Right ventricle myocardium superior (tissue), 1 donor: ENCODE data around the gene IFT74. TPM values are rescaled to one million over a fixed set of nuclear protein-coding genes. Genes with fewer than 3 reads are reported as not detected.
"Not testable (repeated sequence)": the region's sequence is repeated elsewhere in the genome, so short reads cannot be mapped to it uniquely, and the experiment has no call there.

Experiments
- ATAC-seq: fragments of 200-7000 bp; cut with Tn5 transposase; one replicate; pipeline ENCODE4 v1.9.1; 2020; ENCODE audit warnings: mild to moderate bottlenecking; ENCODE audit not compliant: poor library complexity
- DNase-seq: peaks from one replicate; pipeline ENCODE4 v3.0.0-alpha.2; 2020
- intact Hi-C: fragments of 100-400 bp; cut with DNase I; formaldehyde crosslinking; loops from one replicate; pipeline ENCODE4 v1.11.2; 2022
- total RNA-seq: library from RNA; stranded (reverse); fragmentation: NEBNext Ultra II Directional; extraction: Animal tissue kit (Norgen Biotek cat#: 25700); gene quantifications from one replicate; pipeline ENCODE4 v1.2.1, GENCODE V29; 2021
- donor health status: DM: no; HTN: yes; CAD: no; lungs with severe emphysema.

The IFT74 gene
- total RNA-seq, 1 donor from 2014 or later, result 10.6 TPM

DNA sequence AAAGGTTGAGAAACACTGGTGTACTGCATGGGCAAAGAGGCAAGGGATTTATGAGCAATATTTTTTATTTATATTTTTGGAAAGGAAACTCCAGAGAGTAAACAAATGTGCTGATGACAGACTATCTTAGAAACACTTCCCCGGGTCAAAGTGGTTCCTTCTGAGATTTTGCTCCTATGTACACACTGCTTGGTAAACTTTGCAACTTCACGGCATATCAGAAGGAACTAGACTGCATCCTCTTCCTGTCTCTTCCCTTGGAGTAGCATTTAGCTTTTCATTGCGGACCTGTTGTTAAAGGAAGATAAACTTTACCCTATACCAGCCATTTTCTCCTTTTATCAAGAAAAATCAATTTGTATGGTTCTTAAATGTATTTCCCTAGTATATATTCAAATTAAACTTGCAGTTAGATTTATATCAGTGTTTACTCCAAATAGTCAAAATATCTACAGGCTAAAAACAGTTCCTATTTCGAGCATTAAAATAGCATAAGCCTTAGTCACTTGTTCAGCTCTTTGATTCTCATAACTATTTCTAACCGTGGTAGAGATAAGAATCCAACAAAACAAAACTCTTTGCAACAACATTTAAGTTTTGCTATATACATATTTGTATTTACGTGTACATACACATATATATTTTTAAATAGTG is 97.3 kb downstream of the IFT74 start:
- ATAC-seq (peak; percentile 41), DNase-seq (no peak)
- intact Hi-C loops, result no loop called here

- intact Hi-C loops, result no loop called here
- DNase-seq (no peak), ATAC-seq (no peak)
Observed at GRCh38 chr9:27054125-27054524, 97.9 kb downstream of the IFT74 start.

GRCh38 chr9:27054841-27055240 is 98.6 kb downstream of the IFT74 start:
- ATAC-seq, result no peak
- intact Hi-C loops, result no loop called here
- no peak for DNase-seq

DNA sequence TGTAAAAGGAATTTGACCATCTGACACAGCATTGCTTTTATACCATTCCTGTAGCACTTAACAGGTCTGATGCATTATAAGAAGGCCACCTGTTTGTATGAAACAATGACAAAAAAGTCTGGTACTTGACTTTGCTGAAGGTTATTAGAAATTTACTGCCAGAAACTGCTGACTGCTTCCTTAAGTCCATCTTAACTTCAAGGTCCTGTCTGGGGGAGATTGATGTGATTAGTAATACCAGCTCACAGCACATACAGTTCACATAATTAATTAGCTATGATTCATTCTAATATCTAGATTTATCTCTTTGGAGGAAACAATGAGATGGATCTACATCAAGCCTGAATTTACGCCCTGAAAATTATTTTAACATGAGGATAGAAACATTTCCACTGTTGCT is 103.2 kb downstream of the IFT74 start:
- DNase-seq (no peak), ATAC-seq (no peak)
- intact Hi-C loops, result no loop called here

DNA sequence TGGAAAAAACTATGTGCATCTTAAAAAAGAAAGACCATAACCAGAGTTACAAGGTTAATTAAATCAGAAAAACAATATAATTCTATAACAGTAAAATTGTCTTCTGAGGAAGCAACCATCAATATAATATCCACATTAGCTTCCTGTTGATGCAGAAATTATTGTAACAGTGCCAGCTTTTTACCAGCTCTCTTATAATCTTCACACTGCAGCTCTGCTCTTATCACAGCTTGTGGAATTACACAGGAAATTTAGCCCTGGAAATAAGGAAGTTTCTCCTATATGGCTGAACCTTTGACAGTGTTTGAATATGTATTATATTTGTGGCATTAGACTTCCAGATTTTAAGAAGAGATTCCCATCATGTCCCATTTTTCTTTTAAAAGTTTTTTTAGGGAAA is 103.7 kb downstream of the IFT74 start:
- intact Hi-C loops, result no loop called here
- ATAC-seq (no peak), DNase-seq (no peak)

GRCh38 chr9:27065288-27065687 is 109.1 kb downstream of the IFT74 start:
- DNase-seq (no peak), ATAC-seq (no peak)
- intact Hi-C loops, result no loop called here

DNA sequence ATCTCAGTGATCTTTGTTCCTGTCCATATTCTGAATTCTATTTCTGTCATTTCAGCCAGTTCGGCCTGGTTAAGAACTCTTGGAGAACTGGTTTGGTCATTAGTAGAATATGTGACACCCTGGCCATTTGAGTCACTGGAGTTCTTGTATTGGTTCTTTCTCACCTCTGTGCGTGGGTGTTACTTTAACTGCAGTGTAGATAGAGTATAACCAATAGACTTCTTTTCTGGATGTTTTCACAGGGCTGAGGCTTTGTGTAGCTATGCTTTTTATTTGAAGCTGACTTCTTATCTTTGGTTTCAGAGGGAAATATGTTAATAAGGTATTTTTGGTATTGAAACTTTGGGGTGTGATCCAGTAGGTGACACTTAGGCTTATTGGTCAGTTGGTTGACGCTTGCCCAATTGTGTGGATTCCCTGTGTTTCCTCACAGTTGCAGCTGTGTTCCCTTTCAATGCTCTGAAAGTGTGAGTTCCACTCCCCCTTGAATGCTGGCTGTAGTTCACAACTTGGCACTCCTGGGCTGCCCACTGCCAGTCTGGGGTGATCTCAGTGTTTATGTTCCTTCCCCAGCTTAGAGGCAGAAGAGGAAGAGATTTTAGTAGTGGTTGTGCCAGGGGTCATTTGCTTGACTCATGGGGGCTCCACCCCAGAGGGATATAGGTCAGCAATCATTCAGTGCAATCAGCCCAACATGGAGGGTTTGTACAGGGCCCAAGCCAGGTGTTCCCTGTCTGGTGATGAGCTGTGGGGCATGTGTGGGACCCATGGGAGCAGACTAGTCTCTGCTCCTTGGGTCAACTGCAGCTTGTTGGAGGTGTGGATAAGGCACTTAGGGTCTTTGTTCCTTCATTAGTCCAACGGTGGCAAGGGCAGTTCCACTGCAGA is 117.9 kb downstream of the IFT74 start:
- DNase-seq (no peak), ATAC-seq (no peak)
- intact Hi-C loops, result no loop called here

DNA sequence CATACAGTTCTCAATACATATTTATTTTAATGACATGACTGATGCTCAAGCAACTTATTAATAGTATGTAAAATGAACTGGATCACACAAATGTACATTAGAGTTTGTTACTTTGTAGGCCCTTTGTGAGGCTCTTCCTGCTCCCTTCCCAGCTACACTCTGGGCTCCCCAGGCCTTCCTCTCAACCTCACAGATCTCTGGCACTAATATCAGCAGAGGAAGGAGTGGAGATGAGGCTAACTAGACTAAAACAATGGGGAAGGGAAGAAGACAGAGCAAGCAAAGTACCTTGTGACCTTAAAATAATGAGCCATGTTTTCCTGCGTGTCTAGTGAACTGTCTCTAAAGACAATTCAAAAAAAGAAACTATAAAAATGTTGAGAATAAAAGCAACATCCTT is 122.5 kb downstream of the IFT74 start:
- no peak for ATAC-seq
- DNase-seq, result no peak
- intact Hi-C loops, result no loop called here

GRCh38 chr9:27085456-27085855 is 129.2 kb downstream of the IFT74 start:
- intact Hi-C loops, result no loop called here
- ATAC-seq (no peak), DNase-seq (no peak)

GRCh38 chr9:27086818-27087680 is 130.8 kb downstream of the IFT74 start:
- intact Hi-C loops, result no loop called here
- DNase-seq (no peak), ATAC-seq (no peak)

GRCh38 chr9:27088981-27089380 is 132.8 kb downstream of the IFT74 start:
- ATAC-seq (no peak), DNase-seq (no peak)
- intact Hi-C loops, result no loop called here

GRCh38 chr9:27089706-27090105 is 133.5 kb downstream of the IFT74 start:
- DNase-seq (no peak), ATAC-seq (no peak)
- intact Hi-C loops, result no loop called here

GRCh38 chr9:27090231-27090630 is 134.0 kb downstream of the IFT74 start:
- intact Hi-C loops, result no loop called here
- ATAC-seq, result no peak
- no peak for DNase-seq

DNA sequence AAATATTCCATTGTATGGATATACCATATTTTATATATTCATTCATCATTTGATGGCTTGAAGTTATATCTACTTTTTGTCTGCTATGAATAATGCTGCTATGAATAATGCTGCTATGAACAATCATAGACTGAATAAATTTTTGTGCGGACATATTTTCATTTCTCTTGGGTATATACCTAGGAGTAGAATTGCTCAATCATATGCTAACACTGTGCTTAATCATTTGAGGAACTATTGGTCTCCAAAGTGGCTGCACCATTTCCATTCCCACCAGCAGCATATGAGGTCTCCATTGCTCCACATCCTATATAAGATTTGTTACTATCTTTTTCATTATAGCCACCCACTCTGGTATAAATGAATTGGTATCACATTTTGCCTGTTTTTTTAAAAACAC is 134.5 kb downstream of the IFT74 start:
- DNase-seq (no peak), ATAC-seq (no peak)
- intact Hi-C loops, result no loop called here

GRCh38 chr9:27092496-27092895 is 136.3 kb downstream of the IFT74 start:
- intact Hi-C loops, DNase-seq, ATAC-seq: not testable (repeated sequence)

DNA sequence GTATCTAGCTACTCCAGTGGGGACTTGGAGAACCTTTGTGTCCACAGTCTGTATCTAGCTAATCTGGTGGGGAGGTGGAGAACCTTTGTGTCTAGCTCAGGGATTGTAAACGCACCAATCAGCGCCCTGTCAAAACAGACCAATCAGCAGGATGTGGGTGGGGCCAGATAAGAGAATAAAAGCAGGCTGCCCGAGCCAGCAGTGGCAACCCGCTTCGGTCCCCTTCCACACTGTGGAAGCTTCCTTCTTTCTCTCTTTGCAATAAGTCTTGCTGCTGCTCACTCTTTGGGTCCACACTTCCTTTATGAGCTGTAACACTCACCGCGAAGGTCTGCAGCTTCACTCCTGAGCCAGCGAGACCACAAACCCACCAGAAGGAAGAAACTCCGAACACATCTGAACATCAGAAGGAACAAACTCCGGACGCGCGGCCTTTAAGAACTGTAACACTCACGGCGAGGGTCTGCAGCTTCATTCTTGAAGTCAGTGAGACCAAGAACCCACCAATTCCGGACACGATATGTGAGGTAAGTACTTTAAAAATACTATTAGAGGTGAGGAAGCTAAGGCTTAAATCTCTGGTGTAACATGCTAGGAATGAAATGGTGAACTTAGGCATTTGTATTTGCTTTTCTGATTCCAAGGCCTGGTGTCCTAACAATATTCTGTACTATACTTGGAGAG is 137.3 kb downstream of the IFT74 start:
- intact Hi-C loops, ATAC-seq, DNase-seq: not testable (repeated sequence)

GRCh38 chr9:27094640-27095298 is 138.6 kb downstream of the IFT74 start:
- ATAC-seq (no peak), DNase-seq (no peak)
- intact Hi-C loops, result no loop called here

DNA sequence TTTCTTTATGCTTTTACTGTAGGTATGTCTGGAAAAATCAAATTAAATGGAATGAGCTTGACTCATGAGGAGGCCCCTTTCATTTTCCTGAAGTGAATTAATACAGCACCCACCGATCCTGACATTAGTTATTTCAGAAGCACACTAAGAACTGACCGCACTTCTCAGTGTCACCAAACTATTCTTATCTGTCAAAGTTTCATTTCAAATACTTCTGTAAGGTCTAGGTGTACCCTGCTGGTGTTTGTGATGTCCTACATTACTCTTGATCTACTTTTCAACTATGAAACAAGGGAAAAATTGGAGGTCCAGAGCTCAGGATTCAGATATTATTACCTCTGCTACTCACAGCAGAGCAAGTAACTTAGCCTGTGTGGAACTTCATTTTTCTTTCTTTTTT is 151.0 kb downstream of the IFT74 start:
- DNase-seq (no peak), ATAC-seq (no peak)
- intact Hi-C loops, result no loop called here
